IPS-18c (cell line): Measurements from ENCODE around the gene SHISA9.

Experiments
- H3K4me3 ChIP-seq: 2 replicates; pipeline ENCODE4 v1.7.0; 2013; ENCODE audit warnings: low read depth, mild to moderate bottlenecking, low read length, moderate library complexity; ENCODE audit not compliant: insufficient read depth
- H3K9me3 ChIP-seq: one replicate; pipeline ENCODE4 v1.6.1; 2013; ENCODE audit warnings: mild to moderate bottlenecking, low read length, moderate library complexity; ENCODE audit not compliant: control insufficient read depth, insufficient read depth

SHISA9 gene

GRCh38 chr16:13109171-13109570 is 207.8 kb downstream of the SHISA9 start:
- peaks cover 4% of the 10 kb centered on the region for H3K9me3 ChIP-seq
- no peak overlapping the region for H3K4me3 ChIP-seq

GRCh38 chr16:13110124-13110796 is 208.9 kb downstream of the SHISA9 start:
- Histone ChIP-seq H3K4me3 (no peak overlapping the region), H3K9me3 (peaks cover 4% of the 10 kb centered on the region)

- no peak overlapping the region for H3K4me3 ChIP-seq
- peaks cover 4% of the 10 kb centered on the region for H3K9me3 ChIP-seq
Observed at GRCh38 chr16:13111747-13112146, 210.3 kb downstream of the SHISA9 start.

GRCh38 chr16:13113741-13114140 is 212.3 kb downstream of the SHISA9 start:
- H3K9me3 ChIP-seq: peaks cover 4% of the 10 kb centered on the region
- H3K4me3 ChIP-seq: no peak overlapping the region

GRCh38 chr16:13118091-13118490 is 216.7 kb downstream of the SHISA9 start:
- no peak overlapping the region for H3K4me3 ChIP-seq
- peaks cover 4% of the 10 kb centered on the region for H3K9me3 ChIP-seq

- H3K9me3 ChIP-seq: no peaks in the 10 kb centered on the region
- H3K4me3 ChIP-seq: no peak overlapping the region
Observed at GRCh38 chr16:13120091-13120490, 218.7 kb downstream of the SHISA9 start.

- no peak overlapping the region for H3K4me3 ChIP-seq
- no peaks in the 10 kb centered on the region for H3K9me3 ChIP-seq
Observed at GRCh38 chr16:13120557-13120956, 219.2 kb downstream of the SHISA9 start.

GRCh38 chr16:13123991-13124390 is 222.6 kb downstream of the SHISA9 start:
- no peaks in the 10 kb centered on the region for H3K9me3 ChIP-seq
- H3K4me3 ChIP-seq: no peak overlapping the region

GRCh38 chr16:13127144-13127543 is 225.7 kb downstream of the SHISA9 start:
- Histone ChIP-seq H3K4me3 (no peak overlapping the region), H3K9me3 (no peaks in the 10 kb centered on the region)

GRCh38 chr16:13130586-13130985 is 229.2 kb downstream of the SHISA9 start:
- peaks cover 4% of the 10 kb centered on the region for H3K9me3 ChIP-seq
- no peak overlapping the region for H3K4me3 ChIP-seq

GRCh38 chr16:13134836-13135235 is 233.4 kb downstream of the SHISA9 start:
- no peak overlapping the region for H3K4me3 ChIP-seq
- peaks cover 4% of the 10 kb centered on the region for H3K9me3 ChIP-seq

GRCh38 chr16:13136901-13137300 is 235.5 kb downstream of the SHISA9 start:
- H3K4me3 ChIP-seq: no peak overlapping the region
- peaks cover 4% of the 10 kb centered on the region for H3K9me3 ChIP-seq

- Histone ChIP-seq H3K9me3 (no peaks in the 10 kb centered on the region), H3K4me3 (no peak overlapping the region)
Observed at GRCh38 chr16:13138528-13138927, 237.1 kb downstream of the SHISA9 start.

- Histone ChIP-seq H3K9me3 (no peaks in the 10 kb centered on the region), H3K4me3 (no peak overlapping the region)
Observed at GRCh38 chr16:13139661-13140241, 238.4 kb downstream of the SHISA9 start.

GRCh38 chr16:13143551-13143950 is 242.2 kb downstream of the SHISA9 start:
- Histone ChIP-seq H3K9me3 (no peaks in the 10 kb centered on the region), H3K4me3 (no peak overlapping the region)

GRCh38 chr16:13146829-13147228 is 245.4 kb downstream of the SHISA9 start:
- no peak overlapping the region for H3K4me3 ChIP-seq
- no peaks in the 10 kb centered on the region for H3K9me3 ChIP-seq

GRCh38 chr16:13148294-13148693 is 246.9 kb downstream of the SHISA9 start:
- H3K4me3 ChIP-seq: no peak overlapping the region
- H3K9me3 ChIP-seq: no peaks in the 10 kb centered on the region

GRCh38 chr16:13148836-13149235 is 247.4 kb downstream of the SHISA9 start:
- Histone ChIP-seq H3K4me3 (no peak overlapping the region), H3K9me3 (no peaks in the 10 kb centered on the region)
